A549 (cell line): ENCODE measurements around the gene NECTIN4. TPM values are rescaled to one million over a fixed set of nuclear protein-coding genes. Genes with fewer than 3 reads are reported as not detected.

Experiments
- ATAC-seq, 2 experiments: fragments of 200-7000 bp in 1 of 2; fragments of >200 bp in 1 of 2; cut with Nextera tagmentation in 1 of 2; cut with Tn5 transposase in 1 of 2; 3 replicates each; pipeline versions ENCODE4 v1.8.0 to v1.9.1; 2018 to 2020; ENCODE audit warnings: mild to moderate bottlenecking in 1 of 2, moderate library complexity in 1 of 2
- CTCF ChIA-PET: fragments of 300-600 bp; sonication (Branson Sonifier 250); formaldehyde crosslinking; extraction: SDS; loops from one replicate; lab custom pipeline; 2021; ENCODE audit warnings: antibody characterized with exemption, inconsistent platforms; lab: Yijun Ruan, JAX
- POLR2A ChIA-PET: fragments of 350-600 bp; formaldehyde crosslinking; extraction: SDS; loops from one replicate; lab custom pipeline; 2021; ENCODE audit warnings: antibody characterized with exemption, inconsistent platforms; lab: Yijun Ruan, JAX
- DNase-seq, 2 experiments: peaks; one replicate each; pipeline versions ENCODE4 v3.0.0 to v3.0.0-alpha.2; 2011 to 2016; ENCODE audit warnings: low read depth in 1 of 2, low spot score in 1 of 2
- FAIRE-seq: peaks from 2 replicates; lab custom pipeline; 2011; peaks lifted over from hg19 to GRCh38; lab: Jason Lieb, UNC
- H3K27ac ChIP-seq, 2 experiments: fragments of >200 bp; sonication (Bioruptor Twin); formaldehyde crosslinking; 3 replicates each; pipeline ENCODE4 v1.5.1; 2016 to 2017
- H3K4me1 ChIP-seq: fragments of >200 bp; sonication (Bioruptor Twin); formaldehyde crosslinking; 3 replicates; pipeline ENCODE4 v1.6.1; 2016
- H3K4me2 ChIP-seq: fragments of >200 bp; sonication (Bioruptor Twin); formaldehyde crosslinking; 3 replicates; pipeline ENCODE4 v1.6.1; 2016
- H3K4me3 ChIP-seq: fragments of >200 bp; sonication (Bioruptor Twin); formaldehyde crosslinking; 3 replicates; pipeline ENCODE4 v1.5.1; 2016
- H3K9me3 ChIP-seq: fragments of >200 bp; sonication (Bioruptor Twin); formaldehyde crosslinking; 3 replicates; pipeline ENCODE4 v1.6.1; 2016
- ATOH8 ChIP-seq: fragments of 250-450 bp; sonication (Bioruptor Pico); IDR thresholded peaks from 2 replicates; pipeline ENCODE4 v1.5.0; 2020; ENCODE audit warnings: low read depth, mild to moderate bottlenecking, moderate library complexity
- BCL3 ChIP-seq: fragments of >200 bp; sonication (Bioruptor Twin); formaldehyde crosslinking; IDR thresholded peaks from 3 replicates; pipeline ENCODE4 v1.6.1; 2016
- CBX2 ChIP-seq: fragments of 200-600 bp; sonication (generic); IDR thresholded peaks from 2 replicates; pipeline ENCODE4 v1.6.1; 2016; ENCODE audit warnings: low read depth, mild to moderate bottlenecking, borderline replicate concordance
- CBX8 ChIP-seq: fragments of 200-600 bp; sonication (generic); IDR thresholded peaks from 2 replicates; pipeline ENCODE4 v1.6.1; 2016
- ELK1 ChIP-seq: fragments of 150-350 bp; IDR thresholded peaks from 2 replicates; pipeline ENCODE4 v1.6.1; 2014; ENCODE audit warnings: low read depth, mild to moderate bottlenecking, low read length
- EP300 ChIP-seq, 2 experiments: fragments of >200 bp; sonication (Bioruptor Twin); formaldehyde crosslinking; IDR thresholded peaks; 2 replicates in 1 of 2; 3 replicates in 1 of 2; pipeline ENCODE4 v1.6.1; 2016 to 2017
- ESRRA ChIP-seq: fragments of 150-350 bp; IDR thresholded peaks from 2 replicates; pipeline ENCODE4 v1.6.1; 2014; ENCODE audit warnings: mild to moderate bottlenecking, low read length, borderline replicate concordance
- HDAC2 ChIP-seq: fragments of 200-600 bp; sonication (generic); IDR thresholded peaks from 2 replicates; pipeline ENCODE4 v1.6.1; 2016
- HEYL ChIP-seq: fragments of 250-450 bp; sonication (Bioruptor Pico); IDR thresholded peaks from 2 replicates; pipeline ENCODE4 v1.8.0; 2021; ENCODE audit warnings: mild to moderate bottlenecking, moderate library complexity
- MAX ChIP-seq: IDR thresholded peaks from 2 replicates; pipeline ENCODE4 v1.6.1; 2012
- MAZ ChIP-seq: fragments of 150-350 bp; IDR thresholded peaks from 2 replicates; pipeline ENCODE4 v1.6.1; 2014; ENCODE audit warnings: antibody characterized with exemption, low read depth, low read length, borderline replicate concordance
- NR3C1 ChIP-seq: fragments of >200 bp; sonication (Bioruptor Twin); formaldehyde crosslinking; IDR thresholded peaks from 3 replicates; pipeline ENCODE4 v1.6.1; 2017
- PHF8 ChIP-seq: fragments of 200-600 bp; sonication (generic); IDR thresholded peaks from 2 replicates; pipeline ENCODE4 v1.6.1; 2016; ENCODE audit warnings: low read depth, mild to moderate bottlenecking, antibody characterized with exemption, moderate library complexity, borderline replicate concordance
- POLR2A ChIP-seq: IDR thresholded peaks from 2 replicates; pipeline ENCODE4 v1.6.1; 2012; ENCODE audit warnings: mild to moderate bottlenecking, low read length
- POLR2AphosphoS2 ChIP-seq: conservative IDR thresholded peaks from 2 replicates; pipeline ENCODE4 v1.6.1; 2012; ENCODE audit warnings: low read length, improper control_type of control experiment, inconsistent platforms
- RAD21 ChIP-seq, 2 experiments: fragments of >200 bp in 1 of 2; sonication (Bioruptor Twin) in 1 of 2; formaldehyde crosslinking in 1 of 2; IDR thresholded peaks in 1 of 2; conservative IDR thresholded peaks in 1 of 2; 2 replicates in 1 of 2; 3 replicates in 1 of 2; pipeline ENCODE4 v1.6.1; 2012 to 2018; ENCODE audit warnings: inconsistent platforms in 1 of 2
- REST ChIP-seq: fragments of 200-600 bp; sonication (generic); IDR thresholded peaks from 2 replicates; pipeline ENCODE4 v1.6.1; 2016; ENCODE audit warnings: antibody characterized with exemption, mild to moderate bottlenecking, moderate library complexity
- SMC3 ChIP-seq: fragments of >200 bp; sonication (Bioruptor Twin); formaldehyde crosslinking; IDR thresholded peaks from 3 replicates; pipeline ENCODE4 v1.6.1; 2018; ENCODE audit warnings: inconsistent platforms
- TFCP2L1 ChIP-seq: fragments of 250-450 bp; sonication (Bioruptor Pico); IDR thresholded peaks from 2 replicates; pipeline ENCODE4 v1.5.0; 2021; ENCODE audit warnings: mild to moderate bottlenecking
- TP53 ChIP-seq: fragments of 250-450 bp; sonication (Bioruptor Pico); IDR thresholded peaks from 2 replicates; pipeline ENCODE4 v1.5.0; 2021; ENCODE audit warnings: mild to moderate bottlenecking, moderate library complexity
- USF2 ChIP-seq: fragments of 450-650 bp; IDR thresholded peaks from 2 replicates; pipeline ENCODE4 v1.6.1; 2014; ENCODE audit warnings: antibody characterized with exemption
- ZC3H11A ChIP-seq: fragments of 450-650 bp; IDR thresholded peaks from 2 replicates; pipeline ENCODE4 v1.6.1; 2014; ENCODE audit warnings: antibody characterized with exemption, mild to moderate bottlenecking
- ZNF302 ChIP-seq: fragments of 250-450 bp; sonication (Bioruptor Pico); IDR thresholded peaks from 2 replicates; pipeline ENCODE4 v1.9.0; 2021; ENCODE audit warnings: inconsistent platforms, mild to moderate bottlenecking, moderate library complexity
- WGBS: methylation state at CpG from one replicate; pipeline ENCODE4 v1.1.6; 2017; ENCODE audit errors: missing lambda C conversion rate; 5-methylcytosine and 5-hydroxymethylcytosine counted together
- polyA plus RNA-seq, 4 experiments: library from polyadenylated mRNA; depleted of rRNA in 3 of 4; stranded (reverse); fragments of >200 nt; fragmentation: RNase III in 1 of 4; extraction: RNeasy Plus Mini Kit Qiagen cat#74134 plus additional on column Dnase treatment in 1 of 4; gene quantifications; 2 replicates in 3 of 4; 3 replicates in 1 of 4; pipeline ENCODE4 v1.2.3, GENCODE V29; 2011 to 2017

NECTIN4 gene
- polyA plus RNA-seq, 2 of the 4 experiments (the other 2 are of a cell fraction) = 1.5 to 4.3 TPM

- DNase-seq (peak; percentile 55 to 56), ATAC-seq (peak; percentile 67 to 72), FAIRE-seq (no peak)
- peaks cover 6% of the 10 kb centered on the region for H3K4me1 ChIP-seq
- TF ChIP-seq HEYL (no peak), MAX (peak; percentile 27; the same call in 1 of the 2 replicates), PHF8 (peak; percentile 18; the same call in 1 of the 2 replicates)
- H3K9me3 ChIP-seq = peaks cover 32% of the 10 kb centered on the region
- CTCF ChIA-PET = interaction anchor here (0.6 to 4.6 kb wide), 12 partner anchors 11 to 370 kb away, joined by 3 to 42 read pairs (median 6); partner anchors contain the start of genes F11R and KLHDC9
- peak overlapping the region; percentile 87 to 93 for H3K27ac ChIP-seq
- 3% methylated on average over 36 of the region's 48 CpGs for WGBS
- H3K4me3 ChIP-seq = peak overlapping the region; percentile 75
- POLR2A ChIA-PET = interaction anchor here (0.6 to 2.9 kb wide), 14 partner anchors 14 to 377 kb away, joined by 3 to 32 read pairs (median 4); partner anchors contain the start of genes DEDD, F11R, PPOX and UFC1
- H3K4me2 ChIP-seq = peak overlapping the region; percentile 85
Measured at GRCh38 chr1:161044908-161045735, 44.2 kb downstream of the NECTIN4 start.

- FAIRE-seq (no peak), DNase-seq (no peak), ATAC-seq (no peak)
- peak overlapping the region; percentile 75 for H3K4me3 ChIP-seq
- peaks cover 6% of the 10 kb centered on the region for H3K4me1 ChIP-seq
- H3K27ac ChIP-seq = peak overlapping the region; percentile 87 to 93
- peaks cover 26% of the 10 kb centered on the region for H3K9me3 ChIP-seq
- ChIA-PET POLR2A (interaction anchor here (1.0 to 2.3 kb wide), 4 partner anchors 23 to 40 kb away, joined by 3 to 32 read pairs (median 6); partner anchors contain the start of gene F11R), CTCF (interaction anchor here (0.6 to 4.6 kb wide), 4 partner anchors 47 to 369 kb away, joined by 3 to 42 read pairs (median 8); partner anchors contain the start of gene KLHDC9)
- TF ChIP-seq ELK1 (no peak), CBX8 (no peak), HDAC2 (no peak), ZC3H11A (no peak), POLR2A (no peak), EP300 (IDR thresholded peaks at IDR 0.05) (no peak), MAZ (no peak), USF2 (no peak), CBX2 (no peak), ZNF302 (CRISPR knock-in tag) (no peak), SMC3 (no peak), NR3C1 (no peak), REST (no peak), POLR2AphosphoS2 (no peak), ATOH8 (no peak), BCL3 (no peak), RAD21 (conservative IDR thresholded peaks at IDR 0.05 in 1 of 2, IDR thresholded peaks at IDR 0.05 in 1 of 2) (no peak), TP53 (CRISPR knock-in tag) (no peak), TFCP2L1 (no peak), ESRRA (no peak)
- peak overlapping the region; percentile 85 for H3K4me2 ChIP-seq
Measured at GRCh38 chr1:161044535-161044907, 44.8 kb downstream of the NECTIN4 start.
